NCI-H69 (cell line): ENCODE data around the gene MUC3A.

ENCODE experiments used
- DNase-seq: peaks from one replicate; lab custom pipeline; 2025; lab: John Stamatoyannopoulos, UW

MUC3A gene

GRCh38 chr7:100947792-100948191 is 1.5 kb upstream of the MUC3A start:
- DNase-seq, result no peak

- no peak for DNase-seq
Observed at GRCh38 chr7:100949933-100950443, 654 bp downstream of the MUC3A start.

- DNase-seq, result no peak
Observed at GRCh38 chr7:100951172-100951571, 1.8 kb downstream of the MUC3A start.

- no peak for DNase-seq
Observed at GRCh38 chr7:100951888-100952560, 2.7 kb downstream of the MUC3A start.

- no peak for DNase-seq
Observed at GRCh38 chr7:100952641-100953040, 3.3 kb downstream of the MUC3A start.

- no peak for DNase-seq
Observed at GRCh38 chr7:100957832-100958421, 8.6 kb downstream of the MUC3A start.

- DNase-seq, result no peak
Observed at GRCh38 chr7:100959894-100960293, 10.6 kb downstream of the MUC3A start.

- no peak for DNase-seq
Observed at GRCh38 chr7:100962537-100962936, 13.2 kb downstream of the MUC3A start.

- DNase-seq, result no peak
Observed at GRCh38 chr7:100963386-100963785, 14.1 kb downstream of the MUC3A start.

- DNase-seq, result no peak
Observed at GRCh38 chr7:100963874-100964273, 14.5 kb downstream of the MUC3A start.

GRCh38 chr7:100964630-100965029 is 15.3 kb downstream of the MUC3A start:
- DNase-seq, result no peak

- no peak for DNase-seq
Observed at GRCh38 chr7:100965045-100965722, 15.8 kb downstream of the MUC3A start.

GRCh38 chr7:100965723-100966541 is 16.6 kb downstream of the MUC3A start:
- DNase-seq, result no peak

GRCh38 chr7:100966542-100967291 is 17.4 kb downstream of the MUC3A start:
- no peak for DNase-seq

GRCh38 chr7:100967292-100967863 is 18.0 kb downstream of the MUC3A start:
- no peak for DNase-seq

GRCh38 chr7:100968031-100968430 is 18.7 kb downstream of the MUC3A start:
- DNase-seq, result no peak

- no peak for DNase-seq
Observed at GRCh38 chr7:100968650-100969049, 19.3 kb downstream of the MUC3A start.

GRCh38 chr7:100969066-100969615 is 19.8 kb downstream of the MUC3A start, which contains the start of gene MUC12:
Gene MUC12 (plus strand): TSS chr7:100969565. CDS start chr7:100969623, 58 bp downstream.
- DNase-seq, result no peak

GRCh38 chr7:100971111-100972001 is 22.0 kb downstream of the MUC3A start:
- DNase-seq, result no peak

- no peak for DNase-seq
Observed at GRCh38 chr7:100972002-100972347, 22.6 kb downstream of the MUC3A start.
